Measurements from ENCODE around the gene DLGAP1.

DLGAP1 gene

GRCh38 chr18:3824101-3824500 lies 631.0 kb downstream of the DLGAP1 start:
- POLR2A ChIA-PET = no interaction called here
- Histone ChIP-seq H3K9me3 (ENCODE audit: control insufficient read depth, insufficient read depth, low read depth, low read length) (no peaks in the 10 kb centered on the region), H3K4me3 (ENCODE audit: low read depth, low read length) (no peak overlapping the region), H3K27ac (ENCODE audit: extremely low read depth, low read depth, low read length) (no peak overlapping the region), H3K36me3 (ENCODE audit: control insufficient read depth in 2 of 2, insufficient read depth in 1 of 2, low read length in 2 of 2) (no peaks in the 10 kb centered on the region), H3K4me1 (ENCODE audit: control insufficient read depth, insufficient read depth, low read length) (no peaks in the 10 kb centered on the region; the same call in 1 of the 2 replicates)
- CTCF ChIA-PET = interaction anchor here (0.5 to 1.7 kb wide), 4 partner anchors 11 to 171 kb away, joined by 3 to 7 read pairs (median 4); no protein-coding TSS in a partner anchor
- TF ChIP-seq ZNF391 (tag by site-specific recombination; IDR thresholded peaks at IDR 0.05; ENCODE audit: borderline replicate concordance, low read depth) = no peak
- TF ChIP-seq ZBTB26 (tag by site-specific recombination; optimal IDR thresholded peaks at IDR 0.05) = no peak
- no peak for TF ChIP-seq ZNF37A (tag by site-specific recombination; IDR thresholded peaks at IDR 0.05)
- TF ChIP-seq ZNF133 (tag by site-specific recombination; IDR thresholded peaks at IDR 0.05) = no peak
- no peak for TF ChIP-seq TRIM28 (IDR thresholded peaks at IDR 0.05; ENCODE audit: borderline replicate concordance, low read length)
- TF ChIP-seq, protein P1, sequence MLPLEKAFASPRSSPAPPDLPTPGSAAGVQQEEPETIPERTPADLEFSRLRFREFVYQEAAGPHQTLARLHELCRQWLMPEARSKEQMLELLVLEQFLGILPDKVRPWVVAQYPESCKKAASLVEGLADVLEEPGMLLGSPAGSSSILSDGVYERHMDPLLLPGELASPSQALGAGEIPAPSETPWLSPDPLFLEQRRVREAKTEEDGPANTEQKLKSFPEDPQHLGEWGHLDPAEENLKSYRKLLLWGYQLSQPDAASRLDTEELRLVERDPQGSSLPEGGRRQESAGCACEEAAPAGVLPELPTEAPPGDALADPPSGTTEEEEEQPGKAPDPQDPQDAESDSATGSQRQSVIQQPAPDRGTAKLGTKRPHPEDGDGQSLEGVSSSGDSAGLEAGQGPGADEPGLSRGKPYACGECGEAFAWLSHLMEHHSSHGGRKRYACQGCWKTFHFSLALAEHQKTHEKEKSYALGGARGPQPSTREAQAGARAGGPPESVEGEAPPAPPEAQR (tag by site-specific recombination; IDR thresholded peaks at IDR 0.05) = no peak
- TF ChIP-seq, protein P2, sequence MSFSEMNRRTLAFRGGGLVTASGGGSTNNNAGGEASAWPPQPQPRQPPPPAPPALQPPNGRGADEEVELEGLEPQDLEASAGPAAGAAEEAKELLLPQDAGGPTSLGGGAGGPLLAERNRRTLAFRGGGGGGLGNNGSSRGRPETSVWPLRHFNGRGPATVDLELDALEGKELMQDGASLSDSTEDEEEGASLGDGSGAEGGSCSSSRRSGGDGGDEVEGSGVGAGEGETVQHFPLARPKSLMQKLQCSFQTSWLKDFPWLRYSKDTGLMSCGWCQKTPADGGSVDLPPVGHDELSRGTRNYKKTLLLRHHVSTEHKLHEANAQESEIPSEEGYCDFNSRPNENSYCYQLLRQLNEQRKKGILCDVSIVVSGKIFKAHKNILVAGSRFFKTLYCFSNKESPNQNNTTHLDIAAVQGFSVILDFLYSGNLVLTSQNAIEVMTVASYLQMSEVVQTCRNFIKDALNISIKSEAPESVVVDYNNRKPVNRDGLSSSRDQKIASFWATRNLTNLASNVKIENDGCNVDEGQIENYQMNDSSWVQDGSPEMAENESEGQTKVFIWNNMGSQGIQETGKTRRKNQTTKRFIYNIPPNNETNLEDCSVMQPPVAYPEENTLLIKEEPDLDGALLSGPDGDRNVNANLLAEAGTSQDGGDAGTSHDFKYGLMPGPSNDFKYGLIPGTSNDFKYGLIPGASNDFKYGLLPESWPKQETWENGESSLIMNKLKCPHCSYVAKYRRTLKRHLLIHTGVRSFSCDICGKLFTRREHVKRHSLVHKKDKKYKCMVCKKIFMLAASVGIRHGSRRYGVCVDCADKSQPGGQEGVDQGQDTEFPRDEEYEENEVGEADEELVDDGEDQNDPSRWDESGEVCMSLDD (tag by site-specific recombination; IDR thresholded peaks at IDR 0.05) = no peak
- TF ChIP-seq ZNF175 (tag by site-specific recombination; IDR thresholded peaks at IDR 0.05) = no peak
- TF ChIP-seq ZNF157 (tag by site-specific recombination; IDR thresholded peaks at IDR 0.05) = no peak
- no peak for TF ChIP-seq ZSCAN16 (tag by site-specific recombination; IDR thresholded peaks at IDR 0.05)
- no peak for TF ChIP-seq MYNN (tag by site-specific recombination; IDR thresholded peaks at IDR 0.05; ENCODE audit: borderline replicate concordance)
- no peak for TF ChIP-seq ZFP69B (tag by site-specific recombination; IDR thresholded peaks at IDR 0.05)
- TF ChIP-seq ZNF621 (tag by site-specific recombination; IDR thresholded peaks at IDR 0.05) = no peak
- TF ChIP-seq, protein P3, sequence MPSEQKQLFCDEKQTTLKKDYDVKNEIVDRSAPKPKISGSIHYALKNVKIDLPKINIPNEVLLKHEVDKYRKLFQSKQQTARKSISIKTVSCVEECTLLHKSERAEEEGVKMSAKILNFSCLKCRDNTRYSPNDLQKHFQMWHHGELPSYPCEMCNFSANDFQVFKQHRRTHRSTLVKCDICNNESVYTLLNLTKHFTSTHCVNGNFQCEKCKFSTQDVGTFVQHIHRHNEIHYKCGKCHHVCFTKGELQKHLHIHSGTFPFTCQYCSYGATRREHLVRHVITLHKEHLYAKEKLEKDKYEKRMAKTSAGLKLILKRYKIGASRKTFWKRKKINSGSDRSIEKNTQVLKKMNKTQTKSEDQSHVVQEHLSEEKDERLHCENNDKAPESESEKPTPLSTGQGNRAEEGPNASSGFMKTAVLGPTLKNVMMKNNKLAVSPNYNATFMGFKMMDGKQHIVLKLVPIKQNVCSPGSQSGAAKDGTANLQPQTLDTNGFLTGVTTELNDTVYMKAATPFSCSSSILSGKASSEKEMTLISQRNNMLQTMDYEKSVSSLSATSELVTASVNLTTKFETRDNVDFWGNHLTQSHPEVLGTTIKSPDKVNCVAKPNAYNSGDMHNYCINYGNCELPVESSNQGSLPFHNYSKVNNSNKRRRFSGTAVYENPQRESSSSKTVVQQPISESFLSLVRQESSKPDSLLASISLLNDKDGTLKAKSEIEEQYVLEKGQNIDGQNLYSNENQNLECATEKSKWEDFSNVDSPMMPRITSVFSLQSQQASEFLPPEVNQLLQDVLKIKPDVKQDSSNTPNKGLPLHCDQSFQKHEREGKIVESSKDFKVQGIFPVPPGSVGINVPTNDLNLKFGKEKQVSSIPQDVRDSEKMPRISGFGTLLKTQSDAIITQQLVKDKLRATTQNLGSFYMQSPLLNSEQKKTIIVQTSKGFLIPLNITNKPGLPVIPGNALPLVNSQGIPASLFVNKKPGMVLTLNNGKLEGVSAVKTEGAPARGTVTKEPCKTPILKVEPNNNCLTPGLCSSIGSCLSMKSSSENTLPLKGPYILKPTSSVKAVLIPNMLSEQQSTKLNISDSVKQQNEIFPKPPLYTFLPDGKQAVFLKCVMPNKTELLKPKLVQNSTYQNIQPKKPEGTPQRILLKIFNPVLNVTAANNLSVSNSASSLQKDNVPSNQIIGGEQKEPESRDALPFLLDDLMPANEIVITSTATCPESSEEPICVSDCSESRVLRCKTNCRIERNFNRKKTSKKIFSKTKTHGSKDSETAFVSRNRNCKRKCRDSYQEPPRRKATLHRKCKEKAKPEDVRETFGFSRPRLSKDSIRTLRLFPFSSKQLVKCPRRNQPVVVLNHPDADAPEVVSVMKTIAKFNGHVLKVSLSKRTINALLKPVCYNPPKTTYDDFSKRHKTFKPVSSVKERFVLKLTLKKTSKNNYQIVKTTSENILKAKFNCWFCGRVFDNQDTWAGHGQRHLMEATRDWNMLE (tag by site-specific recombination; conservative IDR thresholded peaks at IDR 0.05; ENCODE audit: low read depth) = no peak
- no peak for TF ChIP-seq GLIS2 (tag by site-specific recombination; IDR thresholded peaks at IDR 0.05)
- TF ChIP-seq ZNF571 (tag by site-specific recombination; IDR thresholded peaks at IDR 0.05) = no peak
- TF ChIP-seq ZNF335 (tag by site-specific recombination; conservative IDR thresholded peaks at IDR 0.05) = no peak
- TF ChIP-seq EGR2 (tag by site-specific recombination; IDR thresholded peaks at IDR 0.05; ENCODE audit: low read depth) = no peak
- TF ChIP-seq IKZF3 (tag by site-specific recombination; IDR thresholded peaks at IDR 0.05) = no peak
